Gastrocnemius medialis (tissue), 4 donors: ENCODE data around the gene GGTA1.

ENCODE experiments used
- CTCF ChIP-seq, 5 experiments: fragments of 450-650 bp in 3 of 5; fragments of 200-600 bp in 2 of 5; sonication (generic) in 2 of 5; IDR thresholded peaks in 4 of 5; conservative IDR thresholded peaks in 1 of 5; 1 replicate in 4 of 5; 2 replicates in 1 of 5; pipeline ENCODE4 v1.5.1; 2016 to 2019; ENCODE audit warnings: antibody characterized with exemption in 5 of 5, mild to moderate bottlenecking in 3 of 5, moderate library complexity in 3 of 5
- POLR2A ChIP-seq, 2 donors: fragments of 450-650 bp; IDR thresholded peaks; one replicate each; pipeline ENCODE4 v1.6.1; 2017; ENCODE audit warnings: antibody characterized with exemption in 2 of 2, mild to moderate bottlenecking in 2 of 2, moderate library complexity in 2 of 2

- TF ChIP-seq CTCF (IDR thresholded peaks at IDR 0.05 in 4 of 5, conservative IDR thresholded peaks at IDR 0.05 in 1 of 5) = no peak
- TF ChIP-seq POLR2A (IDR thresholded peaks at IDR 0.05) = no peak
These were observed 52.3 kb downstream of the GGTA1 start for GRCh38 chr9:121447321-121447834.
